PFSK-1 (cell line): Measurements from ENCODE around the gene LEMD2.
A peak's percentile ranks its signal among the peaks of the same experiment; 100 is the strongest.

Experiments used
- FOXP2 ChIP-seq: optimal IDR thresholded peaks from 2 replicates; pipeline ENCODE3; 2011; ENCODE audit warnings: borderline replicate concordance, control low read depth, inconsistent platforms; ENCODE audit not compliant: insufficient read depth; ENCODE audit errors: extremely low read length, extremely low read depth
- POLR2AphosphoS5 ChIP-seq: IDR thresholded peaks from 2 replicates; pipeline ENCODE4 v1.6.1; 2012; ENCODE audit warnings: low read depth, mild to moderate bottlenecking, control low read depth, low read length, moderate library complexity
- SIN3A ChIP-seq: IDR thresholded peaks from 2 replicates; pipeline ENCODE4 v1.6.1; 2012; ENCODE audit warnings: mild to moderate bottlenecking, low read length, moderate library complexity, borderline replicate concordance; ENCODE audit not compliant: insufficient read depth
- TAF1 ChIP-seq: IDR thresholded peaks from 2 replicates; pipeline ENCODE4 v1.6.1; 2012; ENCODE audit warnings: low read length, control low read depth, borderline replicate concordance; ENCODE audit not compliant: insufficient read depth
- TF ChIP-seq, protein P1 (sequence below), 2 experiments: IDR thresholded peaks; 2 replicates each; pipeline versions ENCODE4 v1.6.1 to v1.8.0; 2011 to 2012; ENCODE audit warnings: low read depth in 2 of 2, low read length in 2 of 2, control low read depth in 1 of 2, inconsistent platforms in 1 of 2, mild to moderate bottlenecking in 1 of 2, moderate library complexity in 1 of 2; ENCODE audit not compliant: insufficient read depth in 1 of 2

The LEMD2 gene

GRCh38 chr6:33790910-33791309 is 2.0 kb upstream of the LEMD2 start:
- TF ChIP-seq POLR2AphosphoS5 (no peak), SIN3A (no peak), FOXP2 (no peak)
- TF ChIP-seq, protein P1, sequence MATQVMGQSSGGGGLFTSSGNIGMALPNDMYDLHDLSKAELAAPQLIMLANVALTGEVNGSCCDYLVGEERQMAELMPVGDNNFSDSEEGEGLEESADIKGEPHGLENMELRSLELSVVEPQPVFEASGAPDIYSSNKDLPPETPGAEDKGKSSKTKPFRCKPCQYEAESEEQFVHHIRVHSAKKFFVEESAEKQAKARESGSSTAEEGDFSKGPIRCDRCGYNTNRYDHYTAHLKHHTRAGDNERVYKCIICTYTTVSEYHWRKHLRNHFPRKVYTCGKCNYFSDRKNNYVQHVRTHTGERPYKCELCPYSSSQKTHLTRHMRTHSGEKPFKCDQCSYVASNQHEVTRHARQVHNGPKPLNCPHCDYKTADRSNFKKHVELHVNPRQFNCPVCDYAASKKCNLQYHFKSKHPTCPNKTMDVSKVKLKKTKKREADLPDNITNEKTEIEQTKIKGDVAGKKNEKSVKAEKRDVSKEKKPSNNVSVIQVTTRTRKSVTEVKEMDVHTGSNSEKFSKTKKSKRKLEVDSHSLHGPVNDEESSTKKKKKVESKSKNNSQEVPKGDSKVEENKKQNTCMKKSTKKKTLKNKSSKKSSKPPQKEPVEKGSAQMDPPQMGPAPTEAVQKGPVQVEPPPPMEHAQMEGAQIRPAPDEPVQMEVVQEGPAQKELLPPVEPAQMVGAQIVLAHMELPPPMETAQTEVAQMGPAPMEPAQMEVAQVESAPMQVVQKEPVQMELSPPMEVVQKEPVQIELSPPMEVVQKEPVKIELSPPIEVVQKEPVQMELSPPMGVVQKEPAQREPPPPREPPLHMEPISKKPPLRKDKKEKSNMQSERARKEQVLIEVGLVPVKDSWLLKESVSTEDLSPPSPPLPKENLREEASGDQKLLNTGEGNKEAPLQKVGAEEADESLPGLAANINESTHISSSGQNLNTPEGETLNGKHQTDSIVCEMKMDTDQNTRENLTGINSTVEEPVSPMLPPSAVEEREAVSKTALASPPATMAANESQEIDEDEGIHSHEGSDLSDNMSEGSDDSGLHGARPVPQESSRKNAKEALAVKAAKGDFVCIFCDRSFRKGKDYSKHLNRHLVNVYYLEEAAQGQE (IDR thresholded peaks at IDR 0.05; ENCODE audit: insufficient read depth in 1 of 2, low read depth in 2 of 2, low read length in 2 of 2), result no peak

DNA sequence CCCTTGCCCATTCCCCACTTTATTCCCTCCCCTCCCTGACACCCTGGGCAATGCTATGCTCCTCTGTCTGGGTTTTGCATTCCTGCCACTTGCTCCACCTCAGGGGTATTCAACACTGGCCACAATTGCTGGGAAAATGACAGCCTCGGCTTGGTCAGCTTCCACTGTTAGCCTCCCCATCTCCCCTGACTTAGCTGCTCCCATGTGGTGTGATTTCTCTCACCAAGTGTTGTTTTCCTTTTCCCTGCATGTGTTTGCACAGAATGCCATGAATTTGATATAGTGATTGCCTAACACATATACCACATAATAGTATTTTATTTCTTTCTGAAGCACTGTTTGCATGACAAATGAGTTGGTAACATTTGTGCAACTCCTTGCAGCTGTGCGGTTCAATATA is 1.4 kb upstream of the LEMD2 start:
- TF ChIP-seq SIN3A (no peak), POLR2AphosphoS5 (no peak), FOXP2 (no peak), TAF1 (no peak)
- TF ChIP-seq, protein P1 (IDR thresholded peaks at IDR 0.05; ENCODE audit: insufficient read depth in 1 of 2, low read depth in 2 of 2, low read length in 2 of 2), result no peak

DNA sequence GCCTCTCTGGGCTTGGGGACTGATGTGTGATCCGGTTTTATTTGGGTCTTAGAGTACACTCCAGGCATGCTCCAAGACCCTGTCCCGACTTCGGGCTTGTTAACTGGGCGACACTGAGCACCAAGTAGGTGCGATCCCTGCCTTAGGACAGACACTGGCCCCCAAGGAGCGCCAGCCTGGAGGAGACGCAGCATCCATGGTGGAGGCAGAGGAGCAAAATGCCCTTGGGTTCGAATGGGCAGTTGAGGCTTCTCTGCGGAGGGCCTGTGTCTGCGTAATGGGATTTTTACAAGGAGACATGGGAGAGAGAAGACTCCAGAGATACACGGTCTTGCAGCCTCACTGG is 593 bp upstream of the LEMD2 start:
- TF ChIP-seq POLR2AphosphoS5, result no peak
- TF ChIP-seq, protein P1 (IDR thresholded peaks at IDR 0.05; ENCODE audit: insufficient read depth in 1 of 2, low read depth in 2 of 2, low read length in 2 of 2), result no peak
- no peak for TF ChIP-seq TAF1
- no peak for TF ChIP-seq FOXP2
- TF ChIP-seq SIN3A, result no peak

DNA sequence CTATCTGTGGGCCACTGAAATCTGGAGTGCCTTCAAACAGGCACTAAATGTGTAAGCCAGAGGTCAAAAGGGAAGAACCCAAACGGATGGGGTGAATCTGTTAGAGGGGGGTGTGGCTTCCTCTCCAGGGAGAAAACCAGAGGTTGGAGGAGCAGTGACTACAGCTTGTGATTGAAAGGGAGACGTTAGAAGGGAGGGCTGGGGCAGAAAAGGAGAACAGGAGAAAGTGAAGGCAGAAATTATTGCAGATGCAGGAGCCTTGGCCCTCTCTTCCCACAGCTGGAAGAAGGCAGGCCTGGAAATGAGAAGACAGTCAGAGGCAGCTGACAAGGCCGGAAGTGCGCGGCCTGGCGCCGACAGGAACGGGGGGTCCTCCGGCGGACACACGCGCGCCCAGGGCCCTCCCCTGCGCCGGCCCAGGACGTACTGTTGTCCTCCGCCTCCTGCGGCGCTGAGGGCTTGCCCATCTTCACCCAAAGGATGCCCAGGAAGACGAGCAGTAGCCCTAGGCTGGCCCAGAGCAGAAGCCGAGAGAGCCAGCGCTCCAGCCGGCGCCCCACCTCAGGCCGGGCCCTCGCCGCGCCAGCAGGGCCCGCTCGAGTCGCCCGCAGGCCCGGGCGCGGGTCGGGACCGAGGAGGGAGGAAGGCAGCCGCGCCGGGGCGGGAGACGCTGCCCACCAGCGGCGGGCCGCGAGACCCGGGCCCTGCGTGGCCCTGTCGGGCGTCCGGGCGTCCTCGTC is 806 bp downstream of the LEMD2 start:
- TF ChIP-seq TAF1, result no peak
- TF ChIP-seq, protein P1 (IDR thresholded peaks at IDR 0.05; ENCODE audit: insufficient read depth in 1 of 2, low read depth in 2 of 2, low read length in 2 of 2), result peak in 1 of 2 experiments; percentile 30; a peak in 1 of 4 replicates
- peak; percentile 38 for TF ChIP-seq FOXP2
- peak; percentile 57 for TF ChIP-seq POLR2AphosphoS5
- TF ChIP-seq SIN3A, result peak; percentile 67; the same call in 1 of the 2 replicates
